ENCODE results near the gene PAK5.

PAK5 gene

DNA sequence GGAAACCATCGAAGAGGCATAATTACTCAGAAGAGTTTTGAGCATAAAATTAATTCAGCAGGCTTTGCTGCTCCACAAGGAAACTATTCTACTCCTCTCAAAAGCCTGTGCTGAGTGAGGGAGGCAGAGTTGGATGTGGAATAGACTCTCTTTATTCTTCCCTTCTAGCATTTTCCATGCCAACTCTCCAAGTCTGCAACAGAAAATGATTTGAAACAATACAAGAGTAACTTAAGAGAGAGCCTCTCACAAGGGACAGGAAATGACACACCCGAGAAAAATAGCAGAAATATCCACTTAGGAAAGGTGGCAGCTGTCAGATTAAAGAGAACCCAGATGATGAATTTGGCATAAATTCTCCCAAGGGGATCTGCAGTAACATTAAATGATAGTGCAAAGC lies 350.8 kb downstream of the PAK5 start:
- DNase-seq, result no peak
